Calu3 (cell line): ENCODE data around the gene PROK1. TPM values are rescaled to one million over a fixed set of nuclear protein-coding genes. Genes with fewer than 3 reads are reported as not detected.

Experiments used
- BruUV-seq: library from RNA; stranded (reverse); fragments of 400-500 nt; replicated peaks from 2 replicates; lab custom pipeline; 2021; lab: Mats Ljungman, UMichigan
- CTCF ChIA-PET: fragments of 300-600 bp; sonication (Branson Sonifier 250); formaldehyde crosslinking; loops from one replicate; lab custom pipeline; 2022; ENCODE audit warnings: antibody characterized with exemption; lab: Charles Lee
- DNase-seq: peaks from one replicate; pipeline ENCODE4 v3.0.0; 2022
- H3K27ac Mint-ChIP-seq: one replicate; pipeline ENCODE4 v1.8.0; 2022; ENCODE audit warnings: mixed read lengths; ENCODE audit not compliant: unreplicated experiment
- H3K27me3 Mint-ChIP-seq: one replicate; pipeline ENCODE4 v1.8.0; 2022; ENCODE audit warnings: mixed read lengths; ENCODE audit not compliant: unreplicated experiment
- H3K36me3 Mint-ChIP-seq: one replicate; pipeline ENCODE4 v1.8.0; 2022; ENCODE audit warnings: mild to moderate bottlenecking, moderate library complexity, mixed read lengths; ENCODE audit not compliant: insufficient read depth, unreplicated experiment
- H3K4me1 Mint-ChIP-seq: one replicate; pipeline ENCODE4 v1.8.0; 2022; ENCODE audit warnings: mild to moderate bottlenecking, low read depth, mixed read lengths; ENCODE audit not compliant: unreplicated experiment
- H3K4me3 Mint-ChIP-seq: one replicate; pipeline ENCODE4 v1.8.0; 2022; ENCODE audit warnings: mild to moderate bottlenecking, low read depth, moderate library complexity, mixed read lengths; ENCODE audit not compliant: unreplicated experiment
- H3K9me3 Mint-ChIP-seq: one replicate; pipeline ENCODE4 v1.8.0; 2022; ENCODE audit warnings: low read depth, mixed read lengths; ENCODE audit not compliant: unreplicated experiment
- CTCF ChIP-seq: fragments of 200-600 bp; IDR thresholded peaks from one replicate; pipeline ENCODE4 v1.8.0; 2022; ENCODE audit warnings: antibody characterized with exemption; ENCODE audit not compliant: unreplicated experiment
- intact Hi-C: fragments of 100-400 bp; cut with micrococcal nuclease; formaldehyde crosslinking; loops from one replicate; pipeline ENCODE4 v1.10.0; 2022; ENCODE audit not compliant: unreplicated experiment
- total RNA-seq: library from RNA; stranded (reverse); gene quantifications from 2 replicates; pipeline ENCODE4 v1.2.3, GENCODE V29; 2022

The PROK1 gene
- total RNA-seq, 1 experiment from 2014 or later, result not detected

- H3K27ac Mint-ChIP-seq, result no peak overlapping the region
- no peaks in the 10 kb centered on the region for H3K4me1 Mint-ChIP-seq
- H3K36me3 Mint-ChIP-seq, result no peaks in the 10 kb centered on the region
- DNase-seq, result no peak
- peaks cover 37% of the 10 kb centered on the region for H3K27me3 Mint-ChIP-seq
- CTCF ChIA-PET, result no interaction called here
- no peaks in the 10 kb centered on the region for H3K9me3 Mint-ChIP-seq
- no peak overlapping the region for H3K4me3 Mint-ChIP-seq
- intact Hi-C loops, result no loop called here
- no peak for TF ChIP-seq CTCF
- BruUV-seq, result no TSS peak
These were observed 22.0 kb upstream of the PROK1 start for GRCh38 chr1:110428946-110429345.

- DNase-seq, result no peak
- H3K4me3 Mint-ChIP-seq, result no peak overlapping the region
- H3K27ac Mint-ChIP-seq, result no peak overlapping the region
- intact Hi-C loops, result no loop called here
- no peak for TF ChIP-seq CTCF
- H3K27me3 Mint-ChIP-seq, result peaks cover 31% of the 10 kb centered on the region
- CTCF ChIA-PET, result no interaction called here
- H3K4me1 Mint-ChIP-seq, result no peaks in the 10 kb centered on the region
- no peaks in the 10 kb centered on the region for H3K36me3 Mint-ChIP-seq
- no peaks in the 10 kb centered on the region for H3K9me3 Mint-ChIP-seq
- no TSS peak for BruUV-seq
These were observed 20.6 kb upstream of the PROK1 start for GRCh38 chr1:110430366-110430765.

GRCh38 chr1:110430901-110431300, 20.0 kb upstream of the PROK1 start:
- H3K4me1 Mint-ChIP-seq, result no peaks in the 10 kb centered on the region
- H3K27ac Mint-ChIP-seq, result no peak overlapping the region
- CTCF ChIA-PET, result no interaction called here
- BruUV-seq, result no TSS peak
- H3K9me3 Mint-ChIP-seq, result no peaks in the 10 kb centered on the region
- H3K36me3 Mint-ChIP-seq, result no peaks in the 10 kb centered on the region
- DNase-seq, result no peak
- no peak overlapping the region for H3K4me3 Mint-ChIP-seq
- TF ChIP-seq CTCF, result no peak
- H3K27me3 Mint-ChIP-seq, result peaks cover 31% of the 10 kb centered on the region
- intact Hi-C loops, result no loop called here

- no TSS peak for BruUV-seq
- DNase-seq, result no peak
- Mint-ChIP-seq H3K4me3 (no peak overlapping the region), H3K36me3 (no peaks in the 10 kb centered on the region), H3K9me3 (no peaks in the 10 kb centered on the region), H3K27ac (no peak overlapping the region), H3K4me1 (no peaks in the 10 kb centered on the region), H3K27me3 (peaks cover 31% of the 10 kb centered on the region)
- CTCF ChIA-PET, result interaction anchor here (0.8 to 1.7 kb wide), 4 partner anchors 22 to 226 kb away, joined by 4 to 7 read pairs (median 5); no protein-coding TSS in a partner anchor
- intact Hi-C loops, result no loop called here
- TF ChIP-seq CTCF, result no peak
These were observed 17.7 kb upstream of the PROK1 start for GRCh38 chr1:110433213-110433612.
